Hematopoietic multipotent progenitor cell treated with erythropoietin and hydrocortisone succinate and interleukin-3 and kit ligand, for 4 days (in vitro differentiated cells): ENCODE measurements around the gene AP3D1.
A peak's percentile ranks its signal among the peaks of the same experiment; 100 is the strongest.
"Not testable (repeated sequence)": the region's sequence is repeated elsewhere in the genome, so short reads cannot be mapped to it uniquely, and the experiment has no call there.

ENCODE experiments used
- DNase-seq: peaks from one replicate; pipeline ENCODE4 v3.0.0-alpha.2; 2015

The AP3D1 gene

DNA sequence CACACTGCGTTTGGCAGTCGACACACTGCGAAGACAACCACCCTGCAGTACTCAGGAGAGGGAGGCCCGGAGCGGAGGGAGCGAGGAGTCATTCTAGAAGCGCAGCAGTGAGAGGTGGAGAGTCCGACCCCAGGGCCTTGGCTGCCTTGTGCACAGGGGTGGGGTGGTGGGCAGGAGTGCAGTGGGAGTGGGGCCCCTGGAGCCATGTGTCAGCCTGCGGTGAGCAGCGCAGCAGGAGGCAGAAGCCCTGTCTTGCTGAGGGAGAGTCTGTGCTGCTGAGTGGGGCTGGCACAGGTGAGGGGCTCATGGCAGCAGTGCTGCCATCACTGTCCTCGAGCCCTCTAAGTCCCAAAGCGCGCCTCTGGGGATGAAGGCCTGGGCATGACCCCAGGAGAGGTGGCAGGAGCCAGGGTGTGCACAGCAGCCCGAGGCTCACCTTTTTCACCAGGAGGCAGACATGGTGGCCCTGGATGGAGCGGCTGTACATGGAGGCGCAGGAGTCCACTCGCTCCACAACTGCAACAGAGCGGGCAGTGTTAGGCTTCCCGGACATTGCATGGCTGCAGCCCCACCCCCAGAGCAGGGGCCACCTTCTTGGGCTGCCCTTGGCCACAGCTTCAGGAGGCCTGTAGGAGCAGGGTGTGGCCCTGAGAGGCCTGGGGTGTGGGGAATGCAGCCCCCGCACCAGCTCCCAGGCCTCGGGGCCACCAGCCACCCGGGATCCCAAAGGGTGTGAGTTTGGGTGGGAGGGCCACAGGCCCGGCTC lies 42.9 kb downstream of the AP3D1 start:
- DNase-seq = no peak

DNA sequence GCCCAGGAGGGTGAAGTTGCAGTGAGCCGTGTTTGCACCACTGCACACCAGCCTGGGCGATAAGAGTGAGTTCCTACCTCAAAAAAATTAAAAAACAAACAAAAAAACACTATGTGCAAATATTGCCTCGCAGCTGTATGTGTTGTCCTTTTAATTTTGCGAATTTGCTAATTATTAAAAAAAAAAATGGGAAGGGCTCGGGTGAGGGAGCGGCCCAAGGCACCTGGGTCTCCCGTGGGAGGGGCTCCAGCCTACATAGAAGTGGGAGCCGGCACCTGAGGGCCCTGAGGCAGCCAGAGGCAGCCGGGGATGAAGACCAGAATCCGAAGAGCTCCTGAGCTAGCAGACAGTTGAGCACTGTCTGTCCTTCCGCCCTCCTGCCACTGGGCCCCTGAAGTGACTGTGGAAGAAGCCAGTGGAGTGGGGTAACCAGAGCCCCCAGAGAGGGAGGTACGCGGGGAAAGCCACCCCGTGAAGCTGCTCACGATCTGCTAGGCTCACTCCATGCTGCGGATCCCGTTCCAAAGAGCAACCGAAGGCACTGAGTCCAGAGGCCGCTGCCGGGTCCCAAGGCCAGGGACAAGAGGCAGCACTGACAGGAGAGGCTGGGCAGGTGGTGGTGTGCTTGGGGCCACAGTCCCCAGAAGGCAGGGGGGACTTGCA lies 48.2 kb downstream of the AP3D1 start:
- no peak for DNase-seq

GRCh38 chr19:2101417-2102335 lies 49.7 kb downstream of the AP3D1 start:
- no peak for DNase-seq

DNA sequence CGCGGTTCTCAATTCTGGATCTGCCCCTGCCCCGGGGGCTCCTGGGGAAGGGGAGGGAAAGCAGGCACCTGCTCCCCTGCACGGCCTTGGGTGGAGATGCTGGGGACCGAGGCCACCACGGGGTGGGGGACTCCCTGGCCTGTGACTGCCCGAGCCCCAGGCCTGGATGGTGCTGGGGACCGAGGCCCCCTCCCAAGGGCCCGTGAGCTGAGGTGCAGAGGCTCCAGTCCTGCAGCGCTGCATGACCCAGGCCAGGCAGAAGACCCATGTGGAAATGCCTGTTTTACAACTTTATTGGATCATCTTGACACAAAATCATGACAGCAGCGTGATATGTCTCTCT lies 50.7 kb downstream of the AP3D1 start:
- no peak for DNase-seq

DNA sequence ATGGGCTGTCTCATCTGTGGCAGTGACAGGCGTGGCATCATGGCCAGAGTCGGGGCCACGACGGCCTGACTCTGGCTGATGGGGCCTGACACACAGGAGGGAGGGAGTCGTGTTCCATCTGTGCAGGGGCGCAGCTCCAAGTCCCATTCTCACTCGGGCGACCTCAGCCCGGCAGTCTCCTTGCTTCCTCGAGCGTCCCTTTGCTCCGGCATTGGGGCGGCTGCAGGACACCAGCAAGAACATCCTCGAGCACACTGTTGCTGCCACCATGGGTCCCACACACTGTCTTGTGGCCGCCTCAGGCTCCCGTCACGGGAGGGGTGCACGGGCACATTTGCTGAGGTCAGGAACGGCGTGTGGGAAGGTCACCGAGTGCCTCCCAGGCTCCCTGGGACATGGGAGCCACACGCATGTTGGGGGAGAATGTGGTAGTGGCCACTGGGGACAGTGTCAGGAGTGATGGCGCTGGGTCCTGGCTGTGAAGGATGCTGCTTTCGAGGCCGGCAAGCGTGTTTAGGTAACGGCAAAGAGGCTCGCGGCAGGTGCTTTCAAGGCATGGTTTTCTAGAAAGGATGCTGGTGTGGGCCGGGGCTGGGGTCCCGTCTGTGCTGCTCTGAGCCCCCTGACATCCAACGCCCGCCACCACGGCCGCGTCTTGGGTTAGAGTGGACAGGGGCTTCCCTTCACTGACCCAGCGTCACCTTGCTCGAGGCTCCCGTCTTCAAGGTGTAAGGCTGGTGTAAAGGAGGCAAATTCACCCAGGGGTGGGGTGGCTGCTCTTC lies 51.2 kb downstream of the AP3D1 start:
- DNase-seq = no peak

GRCh38 chr19:2099054-2099501 lies 52.3 kb downstream of the AP3D1 start:
- no peak for DNase-seq

DNA sequence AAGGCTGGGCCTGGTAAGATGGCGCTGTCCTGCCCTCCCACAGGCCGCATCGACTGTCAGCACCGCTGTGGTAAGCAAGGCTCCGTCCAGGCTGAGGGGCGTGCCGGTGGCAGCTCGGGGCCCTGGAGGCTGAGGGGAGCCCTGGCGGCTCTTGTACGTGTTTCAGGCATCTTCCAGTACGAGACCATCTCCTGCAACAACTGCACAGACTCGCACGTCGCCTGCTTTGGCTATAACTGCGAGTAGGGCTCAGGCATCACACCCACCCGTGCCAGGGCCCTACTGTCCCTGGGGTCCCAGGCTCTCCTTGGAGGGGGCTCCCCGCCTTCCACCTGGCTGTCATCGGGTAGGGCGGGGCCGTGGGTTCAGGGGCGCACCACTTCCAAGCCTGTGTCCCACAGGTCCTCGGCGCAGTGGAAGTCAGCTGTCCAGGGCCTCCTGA lies 53.5 kb downstream of the AP3D1 start:
- no peak for DNase-seq

DNA sequence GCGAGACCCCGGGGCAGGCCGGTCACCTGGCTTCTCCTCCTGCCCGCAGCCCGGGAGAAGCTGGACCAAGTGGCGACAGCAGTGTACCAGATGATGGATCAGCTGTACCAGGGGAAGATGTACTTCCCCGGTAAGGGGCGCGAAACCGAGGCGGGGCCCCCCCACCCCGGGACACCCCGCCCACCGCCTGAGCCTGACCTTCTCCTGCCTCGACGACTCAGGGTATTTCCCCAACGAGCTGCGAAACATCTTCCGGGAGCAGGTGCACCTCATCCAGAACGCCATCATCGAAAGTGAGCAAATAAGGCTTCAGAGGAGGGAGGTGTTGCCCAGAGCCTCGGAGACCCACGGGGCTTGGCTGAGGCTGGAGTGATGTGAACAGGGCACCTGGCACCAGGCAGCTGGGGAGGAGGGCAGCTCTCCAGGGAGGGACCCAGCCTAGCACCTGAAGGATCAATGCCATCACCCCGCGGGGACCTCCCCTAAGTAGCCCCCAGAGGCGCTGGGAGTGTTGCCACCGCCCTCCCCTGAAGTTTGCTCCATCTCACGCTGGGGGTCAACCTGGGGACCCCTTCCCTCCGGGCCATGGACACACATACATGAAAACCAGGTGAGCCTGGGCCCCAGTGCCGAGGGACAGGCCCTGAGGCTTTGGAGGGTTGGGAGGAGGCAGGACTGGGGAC lies 54.0 kb downstream of the AP3D1 start:
- no peak for DNase-seq

DNA sequence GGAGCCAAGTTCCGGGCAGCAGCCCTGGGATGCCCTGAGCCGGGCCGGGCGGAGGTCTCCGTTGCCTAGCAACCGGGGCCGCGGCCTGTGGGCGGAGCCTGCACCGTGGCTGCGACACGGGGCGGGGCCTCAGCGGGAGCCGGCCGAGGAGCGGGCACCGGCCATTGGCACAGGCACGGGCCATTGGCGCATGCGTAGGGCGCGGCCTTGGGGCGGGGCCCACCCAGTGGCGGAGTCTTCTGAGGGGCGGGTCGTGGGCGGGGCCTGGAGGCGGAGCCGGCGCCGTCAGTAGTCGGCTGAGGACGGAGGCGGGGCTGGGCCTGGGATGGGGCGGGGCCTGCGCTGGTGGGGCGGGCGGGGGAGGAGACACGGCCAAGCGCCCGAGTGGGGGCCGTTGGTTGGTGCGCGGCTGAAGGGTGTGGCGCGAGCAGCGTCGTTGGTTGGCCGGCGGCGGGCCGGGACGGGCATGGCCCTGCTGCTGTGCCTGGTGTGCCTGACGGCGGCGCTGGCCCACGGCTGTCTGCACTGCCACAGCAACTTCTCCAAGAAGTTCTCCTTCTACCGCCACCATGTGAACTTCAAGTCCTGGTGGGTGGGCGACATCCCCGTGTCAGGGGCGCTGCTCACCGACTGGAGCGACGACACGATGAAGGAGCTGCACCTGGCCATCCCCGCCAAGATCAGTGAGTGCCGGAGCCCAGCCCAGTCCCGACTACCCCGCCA lies 54.7 kb downstream of the AP3D1 start, which contains the start of gene IZUMO4:
TSS of gene IZUMO4 (plus strand) at position 436 of the 723 bp plus-strand sequence. CDS start at position 467, 31 bp downstream.
- peak; percentile 98 for DNase-seq

DNA sequence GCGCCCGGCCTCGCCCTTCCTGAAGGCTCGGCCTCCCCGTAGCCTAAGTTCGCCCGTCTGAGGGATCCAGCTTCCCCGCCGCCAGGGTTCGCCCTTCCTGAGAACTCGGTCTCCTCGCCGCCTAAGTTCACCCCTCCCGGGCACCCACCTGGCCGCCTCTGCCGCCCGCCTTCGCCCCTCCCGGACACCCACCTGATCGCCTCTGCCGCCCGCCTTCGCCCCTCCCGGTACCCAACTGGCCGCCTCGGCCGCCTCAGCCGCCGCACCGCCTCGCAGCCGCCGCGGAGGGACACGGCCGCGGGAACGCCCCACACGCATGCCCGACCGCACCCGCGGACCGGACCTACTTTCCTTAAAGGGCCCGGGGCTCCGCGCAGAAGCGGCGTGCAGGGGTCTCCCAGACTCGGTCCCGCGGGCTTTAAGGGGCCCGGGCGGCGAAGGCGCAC lies 55.3 kb downstream of the AP3D1 start, which contains the start of gene MOB3A:
TSS of gene MOB3A (minus strand) at position 293 of the 446 bp plus-strand sequence. CDS start 17,766 bp downstream, outside the sequence.
- DNase-seq = peak; percentile 96

DNA sequence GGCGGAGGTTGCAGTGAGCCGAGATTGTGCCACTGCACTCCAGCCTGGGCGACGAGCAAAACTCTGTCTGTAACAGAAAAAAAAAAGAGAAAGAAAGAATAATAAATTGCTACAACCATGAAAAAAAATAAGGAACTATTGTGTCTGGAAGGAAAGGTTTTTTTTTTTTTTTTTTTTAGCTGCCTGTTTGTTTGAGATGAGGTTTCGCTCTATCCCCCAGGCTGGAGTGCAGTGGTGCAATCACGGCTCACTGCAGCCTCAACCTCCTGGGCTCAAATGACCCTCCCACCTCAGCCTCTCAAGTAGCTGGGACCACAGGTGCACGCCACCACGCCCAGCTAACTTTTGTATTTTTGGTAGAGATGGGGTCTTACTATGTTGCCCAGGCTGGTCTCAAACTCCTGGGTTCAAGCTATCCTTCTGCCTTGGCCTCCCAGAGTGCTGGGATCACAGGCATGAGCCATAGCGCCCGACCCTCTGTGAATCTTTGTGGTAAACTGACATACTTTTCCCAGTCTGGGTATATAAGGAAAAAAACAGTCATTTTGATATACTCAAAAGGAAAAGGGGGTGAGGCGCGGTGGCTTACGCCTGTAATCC lies 59.3 kb downstream of the AP3D1 start:
- not testable (repeated sequence) for DNase-seq

DNA sequence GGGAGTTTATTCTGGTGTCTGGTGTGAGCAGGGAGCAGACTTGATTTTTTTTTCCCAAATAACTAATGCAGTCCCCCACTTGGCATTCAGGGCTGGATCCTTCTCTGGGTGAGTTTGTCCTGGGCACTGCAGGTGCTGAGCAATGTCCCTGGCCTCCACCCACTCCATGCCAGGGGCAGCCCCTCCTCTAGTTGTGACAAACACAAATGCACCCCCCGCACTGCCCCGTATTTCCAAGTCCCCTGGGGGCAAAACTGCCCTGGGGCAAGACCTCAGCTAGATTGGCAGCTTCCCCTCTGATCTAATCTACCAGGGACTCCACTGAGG lies 61.7 kb downstream of the AP3D1 start:
- DNase-seq = no peak

DNA sequence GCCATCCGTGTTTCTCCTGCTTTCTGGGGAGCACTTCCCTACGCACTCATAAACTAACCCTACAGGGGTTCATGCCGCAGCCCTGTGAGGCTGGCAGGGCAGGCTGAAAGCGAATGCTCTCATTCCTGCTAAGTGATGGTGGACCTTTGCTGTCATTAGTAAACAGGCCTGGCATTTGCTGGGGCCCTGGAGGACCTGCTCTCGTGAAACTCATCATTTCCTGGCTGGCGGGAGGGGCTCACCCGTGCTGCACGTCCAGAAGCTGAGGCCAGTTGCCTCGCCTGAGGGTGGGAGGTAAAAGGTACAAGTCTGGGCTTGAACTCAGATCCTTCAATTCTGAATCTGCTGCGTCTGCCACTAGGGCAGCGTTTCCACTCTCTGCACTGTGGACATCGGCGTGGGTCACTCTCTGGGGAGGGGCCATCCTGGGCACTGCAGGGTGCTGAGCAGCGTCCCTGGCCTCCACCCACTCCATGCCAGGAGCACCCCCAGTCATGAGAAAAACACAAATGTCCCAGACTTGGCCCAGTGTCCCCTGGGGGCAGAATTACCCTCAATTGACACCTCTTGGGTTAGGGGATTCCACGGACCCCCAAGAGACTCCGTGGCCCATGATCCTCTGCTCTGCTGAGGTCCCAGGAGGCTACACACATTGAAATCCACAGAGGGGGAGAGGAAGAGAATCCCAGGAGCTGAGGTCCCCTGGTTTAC lies 62.2 kb downstream of the AP3D1 start:
- DNase-seq = peak; percentile 52

DNA sequence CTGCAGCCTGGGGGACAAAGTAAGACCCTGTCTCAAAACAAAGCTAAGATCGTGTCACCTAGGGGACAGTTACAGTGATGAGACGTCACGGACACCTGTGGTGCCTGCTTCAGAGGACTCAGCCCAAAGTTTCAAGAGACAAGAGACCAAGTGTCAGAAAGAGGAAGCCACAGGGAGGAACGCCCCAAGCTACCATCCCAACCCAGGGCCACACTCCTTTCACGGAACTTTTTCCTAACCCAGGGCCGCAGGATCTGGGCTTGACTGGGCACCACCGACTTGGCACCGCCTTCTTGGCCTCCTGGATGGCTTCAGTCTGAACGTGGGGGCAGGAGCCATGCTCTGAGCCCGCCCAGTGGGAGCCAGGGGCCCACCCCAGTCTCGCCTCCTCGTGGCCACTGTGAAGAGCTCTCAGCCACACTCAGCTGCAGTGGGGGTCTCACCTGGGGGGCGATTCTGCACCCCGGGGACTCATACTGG lies 63.7 kb downstream of the AP3D1 start:
- DNase-seq = peak; percentile 77

GRCh38 chr19:2086695-2087620 lies 64.4 kb downstream of the AP3D1 start:
- DNase-seq = peak; percentile 56

DNA sequence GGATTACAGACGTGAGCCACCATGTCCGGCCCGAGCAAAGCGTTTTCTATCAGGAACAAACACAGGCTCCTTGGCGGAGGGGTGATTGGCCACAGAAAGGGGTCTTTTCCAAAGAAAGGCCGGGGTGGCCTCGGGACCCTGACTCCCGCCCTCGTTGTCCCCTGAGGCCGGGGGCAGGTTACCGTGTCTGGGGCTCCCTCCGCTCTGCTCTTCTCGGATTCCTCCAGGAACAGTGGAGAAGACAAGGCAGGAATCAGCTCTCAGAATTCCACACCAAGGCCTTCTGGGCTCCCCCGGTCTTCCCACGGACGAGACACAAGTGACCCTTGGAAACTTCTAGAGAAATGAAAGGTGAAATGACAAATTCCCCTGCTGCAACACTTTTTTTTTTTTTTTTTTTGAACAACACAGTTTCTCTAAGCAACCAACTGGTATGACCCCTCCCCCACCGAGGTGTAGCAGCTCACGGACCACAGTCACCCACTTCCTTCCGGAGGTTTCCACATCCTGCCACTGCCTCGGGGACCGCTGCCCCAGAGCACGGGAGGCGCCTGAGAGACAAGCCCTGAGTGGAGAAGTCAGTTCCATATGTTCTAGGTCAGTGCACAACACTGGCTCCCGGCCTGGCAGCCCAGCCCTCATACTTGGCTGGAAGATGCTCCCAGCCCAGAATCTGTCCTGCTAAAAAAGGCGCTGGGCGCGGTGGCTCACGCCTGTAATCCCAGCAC lies 66.2 kb downstream of the AP3D1 start:
- DNase-seq = peak; percentile 99

- peak; percentile 77 for DNase-seq
Measured at GRCh38 chr19:2083174-2083854, 68.1 kb downstream of the AP3D1 start.
